OCI-LY1 (cell line): ENCODE data around the gene FIBIN.

Source experiments
- H2AFZ ChIP-seq: fragments of 200-600 bp; sonication (generic), shearing (Covaris generic); 2 replicates; pipeline ENCODE4 v1.6.0; 2014; ENCODE audit warnings: antibody characterized with exemption, mild to moderate bottlenecking, low read length
- H3F3A ChIP-seq: fragments of 200-600 bp; sonication (generic), shearing (Covaris generic); 2 replicates; pipeline ENCODE4 v1.6.0; 2014; ENCODE audit warnings: mild to moderate bottlenecking, antibody characterized with exemption, low read length, moderate library complexity; ENCODE audit not compliant: insufficient read depth
- H3K27ac ChIP-seq: fragments of 200-600 bp; sonication (generic); 2 replicates; pipeline ENCODE4 v1.5.1; 2014; ENCODE audit warnings: low read length, mixed run types, mild to moderate bottlenecking, low read depth; ENCODE audit not compliant: poor library complexity, severe bottlenecking
- H3K27me3 ChIP-seq: fragments of 200-600 bp; sonication (generic); 2 replicates; pipeline ENCODE4 v1.6.0; 2014; ENCODE audit warnings: antibody characterized with exemption, mild to moderate bottlenecking, low read length, moderate library complexity; ENCODE audit not compliant: insufficient read depth
- H3K36me3 ChIP-seq: fragments of 200-600 bp; sonication (generic); 2 replicates; pipeline ENCODE4 v1.6.1; 2014; ENCODE audit warnings: mild to moderate bottlenecking, antibody characterized with exemption, low read length, moderate library complexity, mixed read lengths; ENCODE audit not compliant: insufficient read depth
- H3K4me1 ChIP-seq: fragments of 200-600 bp; sonication (generic); 2 replicates; pipeline ENCODE4 v1.5.1; 2014; ENCODE audit warnings: mild to moderate bottlenecking, low read length, moderate library complexity; ENCODE audit not compliant: insufficient read depth, severe bottlenecking
- H3K4me2 ChIP-seq: fragments of 200-600 bp; sonication (generic), shearing (Covaris generic); 2 replicates; pipeline ENCODE4 v1.6.1; 2014; ENCODE audit warnings: low read length
- H3K4me3 ChIP-seq: fragments of 200-600 bp; sonication (generic); 2 replicates; pipeline ENCODE4 v1.5.1; 2014; ENCODE audit warnings: low read length, low read depth, mild to moderate bottlenecking, mixed read lengths; ENCODE audit not compliant: poor library complexity, severe bottlenecking
- H3K79me2 ChIP-seq: fragments of 200-600 bp; shearing (Covaris generic); 2 replicates; pipeline ENCODE4 v1.6.1; 2016; ENCODE audit warnings: mixed run types, low read length, mixed read lengths; ENCODE audit not compliant: insufficient read depth
- H3K9ac ChIP-seq: fragments of 200-600 bp; sonication (generic), shearing (Covaris generic); 2 replicates; pipeline ENCODE4 v1.6.1; 2014; ENCODE audit warnings: mild to moderate bottlenecking, low read length, mixed read lengths
- H3K9me2 ChIP-seq: fragments of 200-600 bp; sonication (generic), shearing (Covaris generic); 2 replicates; pipeline ENCODE4 v1.6.1; 2014; ENCODE audit warnings: low read depth, mild to moderate bottlenecking, low read length, mixed read lengths
- H3K9me3 ChIP-seq: fragments of 200-600 bp; shearing (Covaris generic); 2 replicates; pipeline ENCODE4 v1.6.1; 2014; ENCODE audit warnings: low read length, mixed read lengths
- H4K20me1 ChIP-seq: fragments of 200-600 bp; sonication (generic), shearing (Covaris generic); 2 replicates; pipeline ENCODE4 v1.6.0; 2016; ENCODE audit warnings: mild to moderate bottlenecking, low read length; ENCODE audit not compliant: insufficient read depth
- EZH2 ChIP-seq: fragments of 200-600 bp; sonication (generic), shearing (Covaris generic); IDR thresholded peaks from 2 replicates; pipeline ENCODE4 v1.8.0; 2017; ENCODE audit warnings: borderline replicate concordance, mixed run types, mild to moderate bottlenecking, antibody characterized with exemption, low read length, moderate library complexity, mixed read lengths
- TF ChIP-seq, protein P1 (sequence below): fragments of 200-600 bp; sonication (generic), shearing (Covaris generic); IDR thresholded peaks from 2 replicates; pipeline ENCODE4 v1.5.1; 2017; ENCODE audit warnings: mild to moderate bottlenecking, antibody characterized with exemption, low read length, moderate library complexity, mixed read lengths

FIBIN gene

DNA sequence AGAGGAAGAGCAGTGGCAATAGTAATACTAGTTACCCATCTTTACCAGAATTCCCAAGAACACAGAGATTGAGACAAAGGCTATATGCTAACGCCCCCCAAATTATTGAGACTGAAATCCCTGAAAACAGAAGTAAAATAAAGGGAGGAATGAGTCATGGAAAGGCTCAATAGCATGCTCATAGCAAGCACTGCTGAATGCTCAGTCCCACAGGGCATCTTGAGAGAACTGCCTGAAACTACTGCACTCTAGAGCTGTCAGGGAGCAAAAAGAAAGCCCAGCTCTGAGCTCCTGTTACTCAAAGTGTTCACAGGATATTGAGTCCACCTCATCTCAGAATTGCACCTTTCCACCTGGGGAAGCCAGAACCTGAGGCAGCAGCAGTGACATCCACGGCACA is 44.1 kb upstream of the FIBIN start:
- no peak overlapping the region for H3K4me3 ChIP-seq
- no peaks in the 10 kb centered on the region for H3K9me2 ChIP-seq
- H3K79me2 ChIP-seq: no peaks in the 10 kb centered on the region
- H3K36me3 ChIP-seq: no peaks in the 10 kb centered on the region
- peak overlapping the region; percentile 53 for H3K9ac ChIP-seq
- peaks cover 67% of the 10 kb centered on the region for H3K4me1 ChIP-seq
- no peaks in the 10 kb centered on the region for H4K20me1 ChIP-seq
- H3K4me2 ChIP-seq: peak overlapping the region; percentile 15; the same call in 1 of the 2 replicates
- no peaks in the 10 kb centered on the region for H3K9me3 ChIP-seq
- TF ChIP-seq, protein P1, sequence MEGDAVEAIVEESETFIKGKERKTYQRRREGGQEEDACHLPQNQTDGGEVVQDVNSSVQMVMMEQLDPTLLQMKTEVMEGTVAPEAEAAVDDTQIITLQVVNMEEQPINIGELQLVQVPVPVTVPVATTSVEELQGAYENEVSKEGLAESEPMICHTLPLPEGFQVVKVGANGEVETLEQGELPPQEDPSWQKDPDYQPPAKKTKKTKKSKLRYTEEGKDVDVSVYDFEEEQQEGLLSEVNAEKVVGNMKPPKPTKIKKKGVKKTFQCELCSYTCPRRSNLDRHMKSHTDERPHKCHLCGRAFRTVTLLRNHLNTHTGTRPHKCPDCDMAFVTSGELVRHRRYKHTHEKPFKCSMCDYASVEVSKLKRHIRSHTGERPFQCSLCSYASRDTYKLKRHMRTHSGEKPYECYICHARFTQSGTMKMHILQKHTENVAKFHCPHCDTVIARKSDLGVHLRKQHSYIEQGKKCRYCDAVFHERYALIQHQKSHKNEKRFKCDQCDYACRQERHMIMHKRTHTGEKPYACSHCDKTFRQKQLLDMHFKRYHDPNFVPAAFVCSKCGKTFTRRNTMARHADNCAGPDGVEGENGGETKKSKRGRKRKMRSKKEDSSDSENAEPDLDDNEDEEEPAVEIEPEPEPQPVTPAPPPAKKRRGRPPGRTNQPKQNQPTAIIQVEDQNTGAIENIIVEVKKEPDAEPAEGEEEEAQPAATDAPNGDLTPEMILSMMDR: no peak
- TF ChIP-seq EZH2: no peak
- no peaks in the 10 kb centered on the region for H3K27me3 ChIP-seq
- peak overlapping the region; percentile 77 for H3K27ac ChIP-seq
- H3F3A ChIP-seq: no peaks in the 10 kb centered on the region
- no peak overlapping the region for H2AFZ ChIP-seq

DNA sequence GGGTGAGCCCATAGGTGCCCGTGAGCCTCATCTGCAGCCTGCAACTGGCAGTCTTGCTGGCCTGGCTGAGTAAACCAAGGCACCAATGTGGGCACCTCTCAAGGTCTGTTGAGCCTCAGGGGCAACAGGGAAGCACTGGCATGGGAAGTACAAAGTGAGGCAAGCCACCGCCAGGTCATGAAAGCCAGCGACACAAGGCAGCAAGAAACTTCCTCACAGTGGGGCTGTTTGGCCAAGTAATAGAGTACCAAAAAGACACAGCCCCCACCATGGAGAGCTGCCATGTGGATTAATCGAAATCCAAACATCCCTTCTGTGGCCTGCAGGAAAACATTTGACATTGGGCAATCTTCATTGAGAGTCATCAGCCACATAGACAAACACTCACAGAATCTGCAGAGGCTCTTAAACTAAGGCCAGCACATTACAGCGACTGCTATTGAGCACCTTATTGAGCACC is 43.6 kb upstream of the FIBIN start:
- Histone ChIP-seq H3K4me2 (peak overlapping the region; percentile 15; the same call in 1 of the 2 replicates), H3K27me3 (no peaks in the 10 kb centered on the region), H3K9ac (peak overlapping the region; percentile 53), H3K9me2 (no peaks in the 10 kb centered on the region), H3K27ac (peak overlapping the region; percentile 77), H3K4me3 (no peak overlapping the region), H2AFZ (no peak overlapping the region), H3F3A (no peaks in the 10 kb centered on the region), H3K9me3 (no peaks in the 10 kb centered on the region), H3K79me2 (no peaks in the 10 kb centered on the region), H4K20me1 (no peaks in the 10 kb centered on the region), H3K36me3 (no peaks in the 10 kb centered on the region), H3K4me1 (peaks cover 67% of the 10 kb centered on the region)
- TF ChIP-seq EZH2: no peak
- TF ChIP-seq, protein P1: no peak

DNA sequence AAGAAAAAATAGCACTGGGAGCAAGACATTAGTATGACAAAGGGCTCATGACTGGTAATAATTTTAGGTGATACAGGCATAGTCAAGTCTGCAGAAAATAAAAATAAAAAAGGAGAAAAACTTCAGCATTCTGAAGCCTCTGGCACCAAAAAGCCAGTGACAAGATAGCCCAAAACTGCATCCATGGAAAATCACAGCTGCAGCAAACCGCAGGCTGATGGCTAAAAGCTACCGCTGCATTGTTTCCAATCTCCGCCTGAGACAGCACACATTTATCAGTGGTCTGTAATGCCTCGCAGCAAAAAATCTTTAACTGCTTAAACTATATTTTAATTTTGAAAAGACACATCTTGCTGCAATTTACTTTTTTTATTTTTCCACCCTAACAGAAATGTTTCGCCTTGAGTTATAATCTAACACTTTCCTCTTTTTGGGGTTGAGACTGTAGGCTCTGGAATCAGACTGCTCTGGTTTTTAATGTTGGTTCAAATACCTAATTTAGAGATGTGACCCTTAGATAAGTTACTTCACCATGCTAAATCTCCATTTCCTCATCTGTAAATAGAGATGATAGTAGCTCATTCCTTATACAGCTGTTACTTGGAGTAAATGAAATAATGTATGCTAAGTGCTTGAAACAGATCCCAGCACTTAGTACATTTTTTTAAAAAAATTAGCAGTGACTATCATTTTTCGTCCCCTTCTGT is 42.0 kb upstream of the FIBIN start:
- Histone ChIP-seq H3K27me3 (no peaks in the 10 kb centered on the region), H3K9ac (peak overlapping the region; percentile 45), H4K20me1 (no peaks in the 10 kb centered on the region), H3K4me2 (peak overlapping the region; percentile 8; the same call in 1 of the 2 replicates), H3F3A (no peaks in the 10 kb centered on the region), H3K9me3 (no peaks in the 10 kb centered on the region), H2AFZ (no peak overlapping the region), H3K4me1 (peaks cover 67% of the 10 kb centered on the region), H3K9me2 (no peaks in the 10 kb centered on the region), H3K4me3 (no peak overlapping the region), H3K27ac (peak overlapping the region; percentile 85), H3K36me3 (no peaks in the 10 kb centered on the region), H3K79me2 (no peaks in the 10 kb centered on the region)
- TF ChIP-seq EZH2: no peak
- TF ChIP-seq, protein P1: no peak
